Neural progenitor cell (in vitro differentiated cells): ENCODE results near the gene FLG2.

Experiments
- EZH2 ChIP-seq: fragments of 200-600 bp; sonication (generic); IDR thresholded peaks from 2 replicates; pipeline ENCODE4 v1.6.1; 2017; ENCODE audit warnings: antibody characterized with exemption, mild to moderate bottlenecking, moderate library complexity
- EZH2phosphoT487 ChIP-seq: fragments of 200-600 bp; sonication (generic); IDR thresholded peaks from 2 replicates; pipeline ENCODE4 v1.6.1; 2017; ENCODE audit warnings: antibody characterized with exemption
- TF ChIP-seq, protein P1 (sequence below): fragments of 200-600 bp; sonication (generic); IDR thresholded peaks from 2 replicates; pipeline ENCODE4 v1.5.1; 2017; ENCODE audit warnings: antibody characterized with exemption, mild to moderate bottlenecking

DNA sequence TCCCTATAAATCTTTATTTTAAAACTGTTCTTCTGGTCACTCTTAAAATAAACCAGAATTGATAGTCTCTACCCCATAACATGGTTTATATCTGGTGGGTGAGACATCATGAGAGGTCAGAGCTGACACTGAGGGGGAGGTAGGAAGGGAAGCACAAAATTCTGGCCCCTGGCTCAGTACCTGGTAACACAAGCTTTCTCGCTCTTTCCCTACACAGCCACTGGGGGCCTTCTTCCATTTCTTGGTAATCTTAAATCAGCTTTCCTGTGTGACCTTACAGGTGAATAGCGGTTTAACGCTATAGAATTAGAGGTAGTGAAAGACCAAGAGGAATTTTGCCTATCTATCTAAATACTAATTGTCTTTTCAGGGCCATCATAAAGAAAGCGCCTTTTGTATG, 48.9 kb upstream of the FLG2 start:
- no peak for TF ChIP-seq EZH2phosphoT487
- no peak for TF ChIP-seq EZH2
- TF ChIP-seq, protein P1, sequence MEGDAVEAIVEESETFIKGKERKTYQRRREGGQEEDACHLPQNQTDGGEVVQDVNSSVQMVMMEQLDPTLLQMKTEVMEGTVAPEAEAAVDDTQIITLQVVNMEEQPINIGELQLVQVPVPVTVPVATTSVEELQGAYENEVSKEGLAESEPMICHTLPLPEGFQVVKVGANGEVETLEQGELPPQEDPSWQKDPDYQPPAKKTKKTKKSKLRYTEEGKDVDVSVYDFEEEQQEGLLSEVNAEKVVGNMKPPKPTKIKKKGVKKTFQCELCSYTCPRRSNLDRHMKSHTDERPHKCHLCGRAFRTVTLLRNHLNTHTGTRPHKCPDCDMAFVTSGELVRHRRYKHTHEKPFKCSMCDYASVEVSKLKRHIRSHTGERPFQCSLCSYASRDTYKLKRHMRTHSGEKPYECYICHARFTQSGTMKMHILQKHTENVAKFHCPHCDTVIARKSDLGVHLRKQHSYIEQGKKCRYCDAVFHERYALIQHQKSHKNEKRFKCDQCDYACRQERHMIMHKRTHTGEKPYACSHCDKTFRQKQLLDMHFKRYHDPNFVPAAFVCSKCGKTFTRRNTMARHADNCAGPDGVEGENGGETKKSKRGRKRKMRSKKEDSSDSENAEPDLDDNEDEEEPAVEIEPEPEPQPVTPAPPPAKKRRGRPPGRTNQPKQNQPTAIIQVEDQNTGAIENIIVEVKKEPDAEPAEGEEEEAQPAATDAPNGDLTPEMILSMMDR, result no peak
